Measurements from ENCODE around the gene THTPA. TPM values are rescaled to one million over a fixed set of nuclear protein-coding genes. Genes with fewer than 3 reads are reported as not detected.

The THTPA gene
- total RNA-seq, 1 donor from 2014 or later, result 115 TPM

DNA sequence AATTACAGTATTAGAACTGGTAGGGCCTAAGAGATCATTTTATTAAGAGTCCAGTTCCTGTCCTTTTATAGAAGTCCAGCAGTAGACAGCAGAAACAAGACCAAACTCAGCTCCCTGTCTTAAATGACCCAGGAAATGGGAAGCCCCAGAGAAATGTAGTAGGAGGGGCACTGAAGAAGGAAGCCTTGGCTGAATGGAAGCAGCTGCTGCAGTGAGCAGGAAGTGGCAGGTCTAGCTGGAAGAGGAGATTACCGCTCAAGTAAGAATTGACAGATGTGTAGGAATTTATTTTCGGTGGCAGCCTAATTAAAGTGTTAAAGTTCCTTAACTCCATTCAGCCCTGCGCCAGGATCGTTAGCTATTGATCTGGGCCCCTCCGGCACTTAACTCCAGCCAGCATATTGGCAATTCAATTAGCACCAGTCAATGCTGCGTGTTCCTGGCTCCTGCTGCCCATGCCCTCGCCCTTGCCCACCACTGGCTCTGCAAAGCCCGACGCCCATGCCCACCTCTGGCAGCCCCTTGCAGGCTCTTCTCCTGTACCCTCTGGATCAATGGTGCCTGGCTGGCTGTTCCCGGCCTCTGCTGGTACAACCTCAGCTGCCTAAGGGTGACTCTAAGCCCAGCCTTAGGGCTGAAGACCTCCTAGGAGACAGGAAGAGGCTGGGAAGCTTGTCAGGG is 25.6 kb upstream of the THTPA start:
- H3K4me1 ChIP-seq, result no peaks in the 10 kb centered on the region
- H3K36me3 ChIP-seq, result peaks cover 0 to 2% of the 10 kb centered on the region in 2 donors
- intact Hi-C loops (cut with DNase I), result no loop called here
- no peaks in the 10 kb centered on the region for H3K27me3 ChIP-seq
- TF ChIP-seq, protein P1, sequence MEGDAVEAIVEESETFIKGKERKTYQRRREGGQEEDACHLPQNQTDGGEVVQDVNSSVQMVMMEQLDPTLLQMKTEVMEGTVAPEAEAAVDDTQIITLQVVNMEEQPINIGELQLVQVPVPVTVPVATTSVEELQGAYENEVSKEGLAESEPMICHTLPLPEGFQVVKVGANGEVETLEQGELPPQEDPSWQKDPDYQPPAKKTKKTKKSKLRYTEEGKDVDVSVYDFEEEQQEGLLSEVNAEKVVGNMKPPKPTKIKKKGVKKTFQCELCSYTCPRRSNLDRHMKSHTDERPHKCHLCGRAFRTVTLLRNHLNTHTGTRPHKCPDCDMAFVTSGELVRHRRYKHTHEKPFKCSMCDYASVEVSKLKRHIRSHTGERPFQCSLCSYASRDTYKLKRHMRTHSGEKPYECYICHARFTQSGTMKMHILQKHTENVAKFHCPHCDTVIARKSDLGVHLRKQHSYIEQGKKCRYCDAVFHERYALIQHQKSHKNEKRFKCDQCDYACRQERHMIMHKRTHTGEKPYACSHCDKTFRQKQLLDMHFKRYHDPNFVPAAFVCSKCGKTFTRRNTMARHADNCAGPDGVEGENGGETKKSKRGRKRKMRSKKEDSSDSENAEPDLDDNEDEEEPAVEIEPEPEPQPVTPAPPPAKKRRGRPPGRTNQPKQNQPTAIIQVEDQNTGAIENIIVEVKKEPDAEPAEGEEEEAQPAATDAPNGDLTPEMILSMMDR (IDR thresholded peaks at IDR 0.05), result no peak
- no peak overlapping the region for H3K27ac ChIP-seq
- H3K4me3 ChIP-seq, result no peak overlapping the region
- no peaks in the 10 kb centered on the region for H3K9me3 ChIP-seq
- DNase-seq (ENCODE audit: low spot score in 2 of 2), result no peak

DNA sequence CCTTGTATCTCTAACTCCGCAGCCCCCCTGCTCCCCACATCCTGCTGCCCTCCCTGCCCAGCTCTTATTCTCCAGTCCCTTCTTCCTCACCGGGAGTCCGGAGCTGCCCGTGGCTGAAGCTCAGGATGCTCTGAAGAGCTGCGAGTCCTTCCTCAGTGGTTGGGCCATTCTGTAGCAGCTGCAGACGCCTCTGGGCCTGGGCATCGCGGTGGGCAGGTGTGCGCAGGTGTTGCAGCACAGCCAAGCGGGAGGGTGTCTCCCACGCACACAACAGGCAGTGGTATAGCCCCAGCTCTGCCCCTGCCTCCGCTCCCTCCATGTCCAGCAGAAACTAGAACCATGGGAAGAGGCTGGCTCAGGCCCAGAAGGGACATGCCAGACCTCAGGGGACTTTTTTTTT is 24.7 kb upstream of the THTPA start:
- H3K27me3 ChIP-seq, result no peaks in the 10 kb centered on the region
- intact Hi-C loops (cut with DNase I), result no loop called here
- no peak overlapping the region for H3K4me3 ChIP-seq
- no peak for DNase-seq (ENCODE audit: low spot score in 2 of 2)
- H3K4me1 ChIP-seq, result no peaks in the 10 kb centered on the region
- TF ChIP-seq, protein P1 (IDR thresholded peaks at IDR 0.05), result no peak
- no peaks in the 10 kb centered on the region for H3K36me3 ChIP-seq
- H3K27ac ChIP-seq, result no peak overlapping the region
- no peaks in the 10 kb centered on the region for H3K9me3 ChIP-seq

GRCh38 chr14:23532658-23533057 is 23.4 kb upstream of the THTPA start:
- Histone ChIP-seq H3K4me3 (no peak overlapping the region), H3K27me3 (no peaks in the 10 kb centered on the region), H3K27ac (no peak overlapping the region), H3K36me3 (no peaks in the 10 kb centered on the region), H3K4me1 (no peaks in the 10 kb centered on the region), H3K9me3 (no peaks in the 10 kb centered on the region)
- TF ChIP-seq, protein P1 (IDR thresholded peaks at IDR 0.05), result no peak
- DNase-seq (ENCODE audit: low spot score in 2 of 2), result no peak
- intact Hi-C loops (cut with DNase I), result no loop called here

DNA sequence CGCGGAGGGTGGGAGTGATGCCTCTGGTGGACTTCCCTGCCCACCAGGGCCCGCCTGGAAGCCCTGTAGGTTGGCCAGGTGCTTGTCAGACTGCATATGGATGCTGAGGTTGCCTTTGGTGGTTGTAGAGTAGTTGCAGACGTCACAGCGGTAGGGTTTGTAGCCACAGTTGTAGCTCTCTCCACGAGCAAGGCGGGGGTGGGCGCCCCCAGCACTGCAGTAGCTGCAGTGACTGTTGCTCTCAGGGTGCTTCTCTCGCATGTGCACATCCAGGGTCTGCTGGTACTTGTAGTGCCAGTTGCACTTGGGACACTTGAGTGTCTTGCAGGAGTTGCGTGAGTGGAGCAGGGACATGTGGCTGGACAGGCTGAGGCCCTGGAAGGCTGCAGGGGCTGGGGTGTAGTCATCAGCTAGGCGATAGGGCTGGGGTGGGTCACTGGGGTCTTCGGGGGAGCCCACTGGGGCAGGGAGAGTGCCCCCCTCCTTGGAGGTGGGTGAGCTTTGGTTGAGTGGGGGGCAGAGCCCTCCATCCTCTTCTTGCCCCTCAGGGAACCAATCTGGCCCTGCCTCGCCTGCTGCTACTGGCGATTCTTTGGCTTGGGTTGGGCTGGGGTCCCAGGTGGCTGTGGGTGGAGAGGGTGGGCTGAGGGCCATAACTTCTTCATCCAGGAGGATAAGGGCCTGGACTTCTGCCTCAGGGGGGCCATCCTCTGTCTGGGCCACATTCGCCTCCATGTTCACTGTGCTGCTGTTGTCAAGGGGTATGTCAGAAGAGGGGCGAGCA is 22.2 kb upstream of the THTPA start:
- no peaks in the 10 kb centered on the region for H3K27me3 ChIP-seq
- DNase-seq (ENCODE audit: low spot score in 2 of 2), result no peak
- no peaks in the 10 kb centered on the region for H3K36me3 ChIP-seq
- no peak overlapping the region for H3K27ac ChIP-seq
- no peaks in the 10 kb centered on the region for H3K4me1 ChIP-seq
- intact Hi-C loops (cut with DNase I), result no loop called here
- no peaks in the 10 kb centered on the region for H3K9me3 ChIP-seq
- TF ChIP-seq, protein P1 (IDR thresholded peaks at IDR 0.05), result no peak
- no peak overlapping the region for H3K4me3 ChIP-seq

DNA sequence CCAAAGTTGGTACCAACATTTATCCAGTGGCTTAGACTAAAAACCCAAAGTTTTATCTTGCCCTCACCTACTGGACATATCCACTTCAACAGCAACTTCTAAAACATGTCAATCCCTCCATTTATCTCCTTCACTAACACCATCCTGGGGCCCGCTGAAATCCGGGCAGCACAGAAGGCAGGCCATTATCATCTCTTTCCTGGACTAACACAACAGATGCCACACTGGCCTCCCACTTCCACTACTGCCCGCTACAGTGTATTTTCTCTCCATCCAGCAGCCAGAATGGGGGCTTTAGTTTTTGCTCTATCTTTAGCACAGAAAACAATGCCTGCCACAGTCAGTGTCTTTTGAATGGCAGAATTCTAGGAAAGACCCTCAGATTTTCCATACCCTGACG is 20.1 kb upstream of the THTPA start:
- no peaks in the 10 kb centered on the region for H3K4me1 ChIP-seq
- intact Hi-C loops (cut with DNase I), result no loop called here
- no peak overlapping the region for H3K27ac ChIP-seq
- TF ChIP-seq, protein P1 (IDR thresholded peaks at IDR 0.05), result no peak
- H3K27me3 ChIP-seq, result no peaks in the 10 kb centered on the region
- H3K4me3 ChIP-seq, result no peak overlapping the region
- no peak for DNase-seq (ENCODE audit: low spot score in 2 of 2)
- H3K9me3 ChIP-seq, result no peaks in the 10 kb centered on the region
- H3K36me3 ChIP-seq, result no peaks in the 10 kb centered on the region

Measured in ascending aorta (tissue), 2 donors.